ENCODE data around the gene ZNF76. TPM values are rescaled to one million over a fixed set of nuclear protein-coding genes. Genes with fewer than 3 reads are reported as not detected.

The ZNF76 gene
- total RNA-seq, 1 donor from 2014 or later: 12.7 TPM

DNA sequence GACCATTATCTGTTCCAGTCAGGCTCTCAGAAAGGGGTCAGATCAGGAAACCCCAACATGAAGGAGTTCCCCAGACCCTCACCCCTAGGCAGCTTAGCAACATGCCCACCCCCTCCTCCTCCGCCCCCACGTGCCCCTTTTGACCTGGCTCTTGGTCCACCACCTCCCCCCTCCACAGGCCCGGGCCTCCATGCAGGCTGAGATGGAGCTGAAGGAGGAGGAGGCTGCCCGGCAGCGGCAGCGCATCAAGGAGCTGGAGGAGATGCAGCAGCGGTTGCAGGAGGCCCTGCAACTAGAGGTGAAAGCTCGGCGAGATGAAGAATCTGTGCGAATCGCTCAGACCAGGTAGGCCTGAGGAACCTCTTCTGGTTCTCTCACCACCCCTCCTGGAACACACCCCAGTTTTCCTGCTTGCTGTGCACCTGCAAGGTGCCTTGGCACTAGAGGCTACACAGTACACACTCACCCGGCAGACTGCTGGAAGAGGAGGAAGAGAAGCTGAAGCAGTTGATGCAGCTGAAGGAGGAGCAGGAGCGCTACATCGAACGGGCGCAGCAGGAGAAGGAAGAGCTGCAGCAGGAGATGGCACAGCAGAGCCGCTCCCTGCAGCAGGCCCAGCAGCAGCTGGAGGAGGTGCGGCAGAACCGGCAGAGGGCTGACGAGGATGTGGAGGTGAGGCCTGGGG, 60.0 kb downstream of the ZNF76 start:
- Mint-ChIP-seq H3K9me3 (ENCODE audit: unreplicated experiment) (no peaks in the 10 kb centered on the region), H3K36me3 (ENCODE audit: low read depth, unreplicated experiment) (peaks cover 10% of the 10 kb centered on the region), H3K27me3 (ENCODE audit: low read depth, unreplicated experiment) (peaks cover 37% of the 10 kb centered on the region), H3K27ac (ENCODE audit: unreplicated experiment) (no peak overlapping the region), H3K4me3 (ENCODE audit: unreplicated experiment) (no peak overlapping the region), H3K4me1 (ENCODE audit: low read depth, unreplicated experiment) (peaks cover 1% of the 10 kb centered on the region)
- no peak overlapping the region for H3K9ac ChIP-seq (ENCODE audit: low read length)
- H3K4me1 ChIP-seq (ENCODE audit: insufficient read depth, low read length): peaks cover 9% of the 10 kb centered on the region
- TF ChIP-seq, protein P1, sequence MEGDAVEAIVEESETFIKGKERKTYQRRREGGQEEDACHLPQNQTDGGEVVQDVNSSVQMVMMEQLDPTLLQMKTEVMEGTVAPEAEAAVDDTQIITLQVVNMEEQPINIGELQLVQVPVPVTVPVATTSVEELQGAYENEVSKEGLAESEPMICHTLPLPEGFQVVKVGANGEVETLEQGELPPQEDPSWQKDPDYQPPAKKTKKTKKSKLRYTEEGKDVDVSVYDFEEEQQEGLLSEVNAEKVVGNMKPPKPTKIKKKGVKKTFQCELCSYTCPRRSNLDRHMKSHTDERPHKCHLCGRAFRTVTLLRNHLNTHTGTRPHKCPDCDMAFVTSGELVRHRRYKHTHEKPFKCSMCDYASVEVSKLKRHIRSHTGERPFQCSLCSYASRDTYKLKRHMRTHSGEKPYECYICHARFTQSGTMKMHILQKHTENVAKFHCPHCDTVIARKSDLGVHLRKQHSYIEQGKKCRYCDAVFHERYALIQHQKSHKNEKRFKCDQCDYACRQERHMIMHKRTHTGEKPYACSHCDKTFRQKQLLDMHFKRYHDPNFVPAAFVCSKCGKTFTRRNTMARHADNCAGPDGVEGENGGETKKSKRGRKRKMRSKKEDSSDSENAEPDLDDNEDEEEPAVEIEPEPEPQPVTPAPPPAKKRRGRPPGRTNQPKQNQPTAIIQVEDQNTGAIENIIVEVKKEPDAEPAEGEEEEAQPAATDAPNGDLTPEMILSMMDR (IDR thresholded peaks at IDR 0.05; ENCODE audit: insufficient read depth, low read depth, low read length): no peak
- no peak for TF ChIP-seq EZH2 (IDR thresholded peaks at IDR 0.05; ENCODE audit: insufficient read depth, low read length)
- DNase-seq (ENCODE audit: low read depth): no peak
- no peak overlapping the region for H2AFZ ChIP-seq (ENCODE audit: low read depth, low read length)
- peaks cover 10% of the 10 kb centered on the region for H3K27me3 ChIP-seq (ENCODE audit: insufficient read depth, low read length)
- H3K4me2 ChIP-seq (ENCODE audit: low read length): no peak overlapping the region
- no peak overlapping the region for H3K27ac ChIP-seq (ENCODE audit: low read depth, low read length)
- no peak overlapping the region for H3K4me3 ChIP-seq (ENCODE audit: insufficient read depth, low read depth, low read length)
- no peaks in the 10 kb centered on the region for H3K36me3 ChIP-seq (ENCODE audit: insufficient read depth, low read length)
- H3K79me2 ChIP-seq (ENCODE audit: insufficient read depth, low read length): no peaks in the 10 kb centered on the region
- no peak for FAIRE-seq
- no peaks in the 10 kb centered on the region for H4K20me1 ChIP-seq (ENCODE audit: insufficient read depth, low read length)
- H3K9me3 ChIP-seq (ENCODE audit: insufficient read depth, low read depth, low read length): no peaks in the 10 kb centered on the region

DNA sequence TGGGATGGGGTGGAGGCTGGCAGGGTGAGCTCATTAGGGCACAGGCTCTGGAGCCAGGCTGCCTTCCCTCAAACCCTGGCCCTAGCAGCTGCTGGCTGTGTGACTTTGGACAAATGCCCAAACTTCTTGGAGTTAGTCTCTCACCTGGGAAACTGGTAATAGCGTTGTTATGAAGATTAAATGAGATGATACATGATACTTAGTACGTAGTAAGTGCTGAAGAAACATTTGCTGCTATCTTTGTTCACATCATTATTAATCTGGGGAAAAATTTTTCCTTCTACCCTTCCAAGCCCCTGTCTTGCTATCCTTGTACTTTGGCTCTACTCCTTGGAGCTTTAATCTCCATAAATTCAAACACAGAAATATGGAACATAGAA, 60.5 kb downstream of the ZNF76 start:
- H3K4me1 ChIP-seq (ENCODE audit: insufficient read depth, low read length): peaks cover 9% of the 10 kb centered on the region
- H4K20me1 ChIP-seq (ENCODE audit: insufficient read depth, low read length): no peaks in the 10 kb centered on the region
- no peak overlapping the region for H3K4me2 ChIP-seq (ENCODE audit: low read length)
- FAIRE-seq (no peak), DNase-seq (ENCODE audit: low read depth) (no peak)
- H3K27me3 ChIP-seq (ENCODE audit: insufficient read depth, low read length): peaks cover 8% of the 10 kb centered on the region
- no peak overlapping the region for H2AFZ ChIP-seq (ENCODE audit: low read depth, low read length)
- TF ChIP-seq, protein P1 (IDR thresholded peaks at IDR 0.05; ENCODE audit: insufficient read depth, low read depth, low read length): no peak
- no peak for TF ChIP-seq EZH2 (IDR thresholded peaks at IDR 0.05; ENCODE audit: insufficient read depth, low read length)
- no peak overlapping the region for H3K9ac ChIP-seq (ENCODE audit: low read length)
- Mint-ChIP-seq H3K9me3 (ENCODE audit: unreplicated experiment) (no peaks in the 10 kb centered on the region), H3K4me3 (ENCODE audit: unreplicated experiment) (no peak overlapping the region), H3K27ac (ENCODE audit: unreplicated experiment) (no peak overlapping the region), H3K36me3 (ENCODE audit: low read depth, unreplicated experiment) (peaks cover 10% of the 10 kb centered on the region), H3K27me3 (ENCODE audit: low read depth, unreplicated experiment) (peaks cover 37% of the 10 kb centered on the region), H3K4me1 (ENCODE audit: low read depth, unreplicated experiment) (peaks cover 1% of the 10 kb centered on the region)
- no peaks in the 10 kb centered on the region for H3K79me2 ChIP-seq (ENCODE audit: insufficient read depth, low read length)
- H3K27ac ChIP-seq (ENCODE audit: low read depth, low read length): no peak overlapping the region
- no peaks in the 10 kb centered on the region for H3K36me3 ChIP-seq (ENCODE audit: insufficient read depth, low read length)
- H3K9me3 ChIP-seq (ENCODE audit: insufficient read depth, low read depth, low read length): no peaks in the 10 kb centered on the region
- H3K4me3 ChIP-seq (ENCODE audit: insufficient read depth, low read depth, low read length): no peak overlapping the region

DNA sequence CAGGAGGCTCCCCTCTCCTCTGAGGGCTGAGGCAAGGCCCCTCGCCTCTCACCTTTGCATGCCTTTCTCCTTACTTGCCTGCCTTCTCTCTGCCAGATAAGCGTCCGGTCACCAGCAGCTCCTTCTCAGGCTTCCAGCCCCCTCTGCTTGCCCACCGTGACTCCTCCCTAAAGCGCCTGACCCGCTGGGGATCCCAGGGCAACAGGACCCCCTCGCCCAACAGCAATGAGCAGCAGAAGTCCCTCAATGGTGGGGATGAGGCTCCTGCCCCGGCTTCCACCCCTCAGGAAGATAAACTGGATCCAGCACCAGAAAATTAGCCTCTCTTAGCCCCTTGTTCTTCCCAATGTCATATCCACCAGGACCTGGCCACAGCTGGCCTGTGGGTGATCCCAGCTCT, 61.6 kb downstream of the ZNF76 start:
- H3K4me2 ChIP-seq (ENCODE audit: low read length): no peak overlapping the region
- H3K9me3 Mint-ChIP-seq (ENCODE audit: unreplicated experiment): no peaks in the 10 kb centered on the region
- peaks cover 36% of the 10 kb centered on the region for H3K27me3 Mint-ChIP-seq (ENCODE audit: low read depth, unreplicated experiment)
- no peaks in the 10 kb centered on the region for H3K79me2 ChIP-seq (ENCODE audit: insufficient read depth, low read length)
- no peak overlapping the region for H3K4me3 Mint-ChIP-seq (ENCODE audit: unreplicated experiment)
- H2AFZ ChIP-seq (ENCODE audit: low read depth, low read length): no peak overlapping the region
- TF ChIP-seq, protein P1 (IDR thresholded peaks at IDR 0.05; ENCODE audit: insufficient read depth, low read depth, low read length): no peak
- no peak for TF ChIP-seq EZH2 (IDR thresholded peaks at IDR 0.05; ENCODE audit: insufficient read depth, low read length)
- H3K4me1 ChIP-seq (ENCODE audit: insufficient read depth, low read length): peaks cover 9% of the 10 kb centered on the region
- DNase-seq (ENCODE audit: low read depth): no peak
- no peak overlapping the region for H3K9ac ChIP-seq (ENCODE audit: low read length)
- no peaks in the 10 kb centered on the region for H3K36me3 ChIP-seq (ENCODE audit: insufficient read depth, low read length)
- H3K4me3 ChIP-seq (ENCODE audit: insufficient read depth, low read depth, low read length): no peak overlapping the region
- no peak for FAIRE-seq
- no peak overlapping the region for H3K27ac Mint-ChIP-seq (ENCODE audit: unreplicated experiment)
- peaks cover 10% of the 10 kb centered on the region for H3K36me3 Mint-ChIP-seq (ENCODE audit: low read depth, unreplicated experiment)
- H3K27ac ChIP-seq (ENCODE audit: low read depth, low read length): no peak overlapping the region
- no peaks in the 10 kb centered on the region for H4K20me1 ChIP-seq (ENCODE audit: insufficient read depth, low read length)
- H3K4me1 Mint-ChIP-seq (ENCODE audit: low read depth, unreplicated experiment): peaks cover 1% of the 10 kb centered on the region
- peaks cover 5% of the 10 kb centered on the region for H3K27me3 ChIP-seq (ENCODE audit: insufficient read depth, low read length)
- no peaks in the 10 kb centered on the region for H3K9me3 ChIP-seq (ENCODE audit: insufficient read depth, low read depth, low read length)
